Measurements from ENCODE around the gene MDH1.

GRCh38 chr2:63596401-63596883 lies 7.7 kb downstream of the MDH1 start:
- TF ChIP-seq HOXB5 (CRISPR knock-in tag; IDR thresholded peaks at IDR 0.05) (no peak), CTCF (IDR thresholded peaks at IDR 0.05) (no peak)

Data from A549 (cell line).